ENCODE data around the gene RNF207.

DNA sequence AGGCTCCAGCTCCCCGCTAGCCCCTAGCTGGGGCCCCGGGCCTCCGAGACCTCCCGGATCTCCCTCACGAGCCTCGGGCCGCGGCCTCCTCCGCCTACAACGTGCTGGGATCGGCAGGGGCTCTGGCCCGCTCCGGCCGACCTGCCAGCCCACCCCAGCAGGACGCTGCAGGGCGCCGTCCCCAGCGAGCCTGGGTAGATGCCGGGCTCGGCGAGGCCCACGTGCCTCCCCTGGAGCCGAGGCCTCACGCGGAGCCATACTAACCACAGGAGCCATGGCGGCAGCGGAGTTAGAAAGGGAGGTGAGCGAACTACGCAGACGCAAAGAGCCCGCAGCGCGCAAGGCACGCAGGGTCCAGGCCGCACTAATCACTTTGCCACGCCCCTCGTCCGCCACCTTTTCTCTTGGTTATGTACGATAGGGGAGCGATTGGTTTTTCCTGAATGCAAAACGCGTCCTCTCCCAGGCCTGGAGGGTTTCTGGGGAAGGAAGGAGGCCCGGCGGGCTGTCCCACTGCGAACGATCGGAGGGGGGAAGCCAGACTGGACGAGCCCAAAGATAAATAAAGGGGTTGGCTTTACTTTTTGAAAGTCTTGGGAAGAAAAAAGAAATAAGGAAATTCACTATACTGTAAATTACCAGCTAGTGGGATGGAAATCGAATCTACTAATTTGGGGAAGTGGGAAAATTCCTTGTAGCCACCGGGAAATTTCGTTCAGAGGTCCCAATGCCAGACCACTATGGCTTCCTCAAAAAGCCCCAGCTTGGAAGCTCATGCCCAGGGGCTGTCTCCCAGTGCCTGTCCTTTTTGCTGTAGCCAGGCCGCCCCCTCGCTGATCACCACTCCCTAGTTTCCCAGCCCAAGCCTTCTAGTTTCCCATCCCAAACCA lies 6.4 kb upstream of the RNF207 start, which contains the start of gene RPL22:
- TF ChIP-seq CTCF (IDR thresholded peaks at IDR 0.05) (no peak), ZFX (IDR thresholded peaks at IDR 0.05; ENCODE audit: borderline replicate concordance) (no peak)

Data from 22Rv1 (cell line).